ENCODE results near the gene CLUH.

GRCh38 chr17:2694381-2695242 is 17.0 kb downstream of the CLUH start:
- TF ChIP-seq POLR2A (IDR thresholded peaks at IDR 0.05): no peak
- TF ChIP-seq, protein P1, sequence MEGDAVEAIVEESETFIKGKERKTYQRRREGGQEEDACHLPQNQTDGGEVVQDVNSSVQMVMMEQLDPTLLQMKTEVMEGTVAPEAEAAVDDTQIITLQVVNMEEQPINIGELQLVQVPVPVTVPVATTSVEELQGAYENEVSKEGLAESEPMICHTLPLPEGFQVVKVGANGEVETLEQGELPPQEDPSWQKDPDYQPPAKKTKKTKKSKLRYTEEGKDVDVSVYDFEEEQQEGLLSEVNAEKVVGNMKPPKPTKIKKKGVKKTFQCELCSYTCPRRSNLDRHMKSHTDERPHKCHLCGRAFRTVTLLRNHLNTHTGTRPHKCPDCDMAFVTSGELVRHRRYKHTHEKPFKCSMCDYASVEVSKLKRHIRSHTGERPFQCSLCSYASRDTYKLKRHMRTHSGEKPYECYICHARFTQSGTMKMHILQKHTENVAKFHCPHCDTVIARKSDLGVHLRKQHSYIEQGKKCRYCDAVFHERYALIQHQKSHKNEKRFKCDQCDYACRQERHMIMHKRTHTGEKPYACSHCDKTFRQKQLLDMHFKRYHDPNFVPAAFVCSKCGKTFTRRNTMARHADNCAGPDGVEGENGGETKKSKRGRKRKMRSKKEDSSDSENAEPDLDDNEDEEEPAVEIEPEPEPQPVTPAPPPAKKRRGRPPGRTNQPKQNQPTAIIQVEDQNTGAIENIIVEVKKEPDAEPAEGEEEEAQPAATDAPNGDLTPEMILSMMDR (IDR thresholded peaks at IDR 0.05): no peak

Measured in prostate gland (tissue), 2 donors.